RWPE2 (cell line): ENCODE results near the gene ATXN7L1.

Source experiments
- ATAC-seq: fragments of 200-7000 bp; cut with Tn5 transposase; 3 replicates; pipeline ENCODE4 v1.9.1; 2021; ENCODE audit warnings: low read depth
- DNase-seq: peaks from one replicate; pipeline ENCODE4 v3.0.0-alpha.2; 2020; ENCODE audit warnings: low spot score
- H3K27ac ChIP-seq: fragments of 450-650 bp; 2 replicates; pipeline ENCODE4 v1.5.1; 2017; ENCODE audit warnings: mild to moderate bottlenecking; ENCODE audit not compliant: poor library complexity, severe bottlenecking
- H3K27me3 ChIP-seq: fragments of 250-450 bp; sonication (Bioruptor Pico); 2 replicates; pipeline ENCODE4 v1.5.1; 2021; ENCODE audit warnings: mild to moderate bottlenecking, moderate library complexity; ENCODE audit not compliant: insufficient read depth, poor library complexity, severe bottlenecking
- H3K36me3 ChIP-seq: fragments of 250-450 bp; sonication (Bioruptor Pico); 2 replicates; pipeline ENCODE4 v1.5.1; 2020; ENCODE audit warnings: low read depth, mild to moderate bottlenecking, moderate library complexity
- H3K4me1 ChIP-seq: fragments of 250-450 bp; sonication (Bioruptor Pico); 2 replicates; pipeline ENCODE4 v1.5.1; 2021; ENCODE audit warnings: mild to moderate bottlenecking, moderate library complexity; ENCODE audit not compliant: insufficient read depth, poor library complexity, severe bottlenecking
- H3K4me3 ChIP-seq: fragments of 250-450 bp; sonication (Bioruptor Pico); 2 replicates; pipeline ENCODE4 v1.5.1; 2021; ENCODE audit warnings: mild to moderate bottlenecking, moderate library complexity; ENCODE audit not compliant: severe bottlenecking
- H3K9me3 ChIP-seq: fragments of 250-450 bp; sonication (Bioruptor Pico); 2 replicates; pipeline ENCODE4 v1.5.1; 2021; ENCODE audit warnings: mild to moderate bottlenecking, moderate library complexity; ENCODE audit not compliant: severe bottlenecking
- CTCF ChIP-seq: fragments of 450-650 bp; IDR thresholded peaks from one replicate; pipeline ENCODE4 v1.5.1; 2017; ENCODE audit warnings: mild to moderate bottlenecking, moderate library complexity; ENCODE audit not compliant: poor library complexity, severe bottlenecking

The ATXN7L1 gene

GRCh38 chr7:105819559-105819958 is 56.8 kb downstream of the ATXN7L1 start:
- no peaks in the 10 kb centered on the region for H3K9me3 ChIP-seq
- no peaks in the 10 kb centered on the region for H3K36me3 ChIP-seq
- ATAC-seq = no peak
- H3K4me1 ChIP-seq = no peaks in the 10 kb centered on the region
- no peak for DNase-seq
- no peaks in the 10 kb centered on the region for H3K27me3 ChIP-seq
- no peak for TF ChIP-seq CTCF
- H3K27ac ChIP-seq = no peak overlapping the region
- H3K4me3 ChIP-seq = no peak overlapping the region

- H3K27ac ChIP-seq = no peak overlapping the region
- no peaks in the 10 kb centered on the region for H3K36me3 ChIP-seq
- no peaks in the 10 kb centered on the region for H3K27me3 ChIP-seq
- H3K9me3 ChIP-seq = no peaks in the 10 kb centered on the region
- no peaks in the 10 kb centered on the region for H3K4me1 ChIP-seq
- DNase-seq (no peak), ATAC-seq (no peak)
- H3K4me3 ChIP-seq = no peak overlapping the region
- no peak for TF ChIP-seq CTCF
These were observed 59.3 kb downstream of the ATXN7L1 start for GRCh38 chr7:105816954-105817615.

GRCh38 chr7:105816266-105816843 is 60.0 kb downstream of the ATXN7L1 start:
- Histone ChIP-seq H3K27me3 (no peaks in the 10 kb centered on the region), H3K9me3 (no peaks in the 10 kb centered on the region), H3K4me1 (no peaks in the 10 kb centered on the region), H3K4me3 (no peak overlapping the region), H3K27ac (no peak overlapping the region), H3K36me3 (no peaks in the 10 kb centered on the region)
- no peak for DNase-seq
- ATAC-seq = no peak
- TF ChIP-seq CTCF = no peak

- no peak for TF ChIP-seq CTCF
- DNase-seq = no peak
- H3K36me3 ChIP-seq = no peaks in the 10 kb centered on the region
- no peak overlapping the region for H3K4me3 ChIP-seq
- no peaks in the 10 kb centered on the region for H3K4me1 ChIP-seq
- no peaks in the 10 kb centered on the region for H3K27me3 ChIP-seq
- no peak overlapping the region for H3K27ac ChIP-seq
- ATAC-seq = no peak
- no peaks in the 10 kb centered on the region for H3K9me3 ChIP-seq
These were observed 60.8 kb downstream of the ATXN7L1 start for GRCh38 chr7:105815576-105815975.

GRCh38 chr7:105814481-105814880 is 61.9 kb downstream of the ATXN7L1 start:
- ATAC-seq (no peak), DNase-seq (no peak)
- H3K27me3 ChIP-seq = no peaks in the 10 kb centered on the region
- no peak overlapping the region for H3K4me3 ChIP-seq
- peaks cover 2% of the 10 kb centered on the region for H3K4me1 ChIP-seq
- no peak for TF ChIP-seq CTCF
- H3K36me3 ChIP-seq = no peaks in the 10 kb centered on the region
- H3K9me3 ChIP-seq = no peaks in the 10 kb centered on the region
- H3K27ac ChIP-seq = no peak overlapping the region
